PC-9 (cell line): ENCODE data around the gene CNNM2.

ENCODE experiments used
- EZH2 ChIP-seq: fragments of 200-600 bp; sonication (generic); IDR thresholded peaks from 2 replicates; pipeline ENCODE4 v1.8.0; 2017; ENCODE audit warnings: antibody characterized with exemption, low read depth
- TF ChIP-seq, protein P1 (sequence below): fragments of 200-600 bp; sonication (generic); conservative IDR thresholded peaks from 2 replicates; pipeline ENCODE4 v1.6.1; 2017; ENCODE audit warnings: mixed run types, antibody characterized with exemption, mild to moderate bottlenecking, moderate library complexity

DNA sequence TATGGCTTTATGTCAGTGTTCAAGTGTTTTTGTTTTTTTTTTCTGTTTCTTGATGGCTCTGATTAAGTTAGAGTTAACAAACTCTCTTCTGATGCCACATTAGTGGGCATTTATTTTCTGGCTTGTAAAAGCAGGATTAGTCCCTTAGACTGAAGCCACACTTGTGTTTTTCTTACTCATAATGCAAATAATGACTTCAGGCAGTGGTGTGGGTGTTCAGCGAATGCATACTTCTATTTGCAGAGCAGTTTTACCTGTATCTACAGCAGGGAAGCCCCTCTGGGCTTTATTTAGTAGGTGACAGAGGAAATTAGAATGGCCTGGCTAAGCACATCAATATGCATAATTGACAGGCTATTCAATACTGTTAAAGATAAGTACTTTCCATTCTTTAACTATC, 79.9 kb downstream of the CNNM2 start:
- TF ChIP-seq, protein P1, sequence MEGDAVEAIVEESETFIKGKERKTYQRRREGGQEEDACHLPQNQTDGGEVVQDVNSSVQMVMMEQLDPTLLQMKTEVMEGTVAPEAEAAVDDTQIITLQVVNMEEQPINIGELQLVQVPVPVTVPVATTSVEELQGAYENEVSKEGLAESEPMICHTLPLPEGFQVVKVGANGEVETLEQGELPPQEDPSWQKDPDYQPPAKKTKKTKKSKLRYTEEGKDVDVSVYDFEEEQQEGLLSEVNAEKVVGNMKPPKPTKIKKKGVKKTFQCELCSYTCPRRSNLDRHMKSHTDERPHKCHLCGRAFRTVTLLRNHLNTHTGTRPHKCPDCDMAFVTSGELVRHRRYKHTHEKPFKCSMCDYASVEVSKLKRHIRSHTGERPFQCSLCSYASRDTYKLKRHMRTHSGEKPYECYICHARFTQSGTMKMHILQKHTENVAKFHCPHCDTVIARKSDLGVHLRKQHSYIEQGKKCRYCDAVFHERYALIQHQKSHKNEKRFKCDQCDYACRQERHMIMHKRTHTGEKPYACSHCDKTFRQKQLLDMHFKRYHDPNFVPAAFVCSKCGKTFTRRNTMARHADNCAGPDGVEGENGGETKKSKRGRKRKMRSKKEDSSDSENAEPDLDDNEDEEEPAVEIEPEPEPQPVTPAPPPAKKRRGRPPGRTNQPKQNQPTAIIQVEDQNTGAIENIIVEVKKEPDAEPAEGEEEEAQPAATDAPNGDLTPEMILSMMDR: no peak
- no peak for TF ChIP-seq EZH2
